ENCODE measurements around the gene BRSK2. TPM values are rescaled to one million over a fixed set of nuclear protein-coding genes. Genes with fewer than 3 reads are reported as not detected.

The BRSK2 gene
- total and polyA plus RNA-seq, 4 experiments from 2014 or later, result 0.18 to 0.47 (median 0.32) TPM

GRCh38 chr11:1399386-1400316 lies 9.9 kb downstream of the BRSK2 start:
- Mint-ChIP-seq H3K27ac (no peak overlapping the region), H3K4me3 (no peak overlapping the region), H3K9me3 (peaks cover 0 to 2% (median 0%) of the 10 kb centered on the region in 8 donors), H3K27me3 (peaks cover 0 to 2% of the 10 kb centered on the region in 2 donors), H3K4me1 (no peaks in the 10 kb centered on the region), H3K36me3 (no peaks in the 10 kb centered on the region)
- POLR2A ChIA-PET (ENCODE audit: partially characterized antibody), result no interaction called here
- Histone ChIP-seq H3K27ac (ENCODE audit: low read depth, low read length) (no peak overlapping the region), H3K4me1 (ENCODE audit: insufficient read depth, low read length) (no peaks in the 10 kb centered on the region), H3K9me3 (ENCODE audit: control insufficient read depth in 1 of 2, low read length in 2 of 2) (no peaks in the 10 kb centered on the region), H3K36me3 (ENCODE audit: insufficient read depth, low read length) (no peaks in the 10 kb centered on the region), H3K27me3 (ENCODE audit: insufficient read depth, low read length) (no peaks in the 10 kb centered on the region), H3K4me3 (ENCODE audit: low read length in 2 of 2) (no peak overlapping the region)
- no peak for DNase-seq
- intact Hi-C loops (cut with micrococcal nuclease), result no loop called here
- CTCF ChIA-PET (ENCODE audit: partially characterized antibody), result interaction anchor here (0.9 kb wide), 1 partner anchor 54 kb away, joined by 3 read pairs; no protein-coding TSS in a partner anchor

- Histone ChIP-seq H3K4me1 (ENCODE audit: insufficient read depth, low read length) (no peaks in the 10 kb centered on the region), H3K27ac (ENCODE audit: low read depth, low read length) (no peak overlapping the region), H3K4me3 (ENCODE audit: low read length in 2 of 2) (no peak overlapping the region), H3K9me3 (ENCODE audit: control insufficient read depth in 1 of 2, low read length in 2 of 2) (no peaks in the 10 kb centered on the region), H3K27me3 (ENCODE audit: insufficient read depth, low read length) (no peaks in the 10 kb centered on the region), H3K36me3 (ENCODE audit: insufficient read depth, low read length) (no peaks in the 10 kb centered on the region)
- Mint-ChIP-seq H3K27ac (no peak overlapping the region), H3K36me3 (no peaks in the 10 kb centered on the region), H3K4me3 (no peak overlapping the region), H3K9me3 (peaks cover 0 to 2% (median 0%) of the 10 kb centered on the region in 8 donors), H3K4me1 (no peaks in the 10 kb centered on the region), H3K27me3 (peaks cover 0 to 2% of the 10 kb centered on the region in 2 donors)
- intact Hi-C loops (cut with micrococcal nuclease), result no loop called here
- POLR2A ChIA-PET (ENCODE audit: partially characterized antibody), result no interaction called here
- CTCF ChIA-PET (ENCODE audit: partially characterized antibody), result no interaction called here
- DNase-seq, result no peak
Measured at GRCh38 chr11:1400317-1401170, 10.8 kb downstream of the BRSK2 start.

- Mint-ChIP-seq H3K27ac (peak overlapping the region in 1 of 7 donors; percentile 44), H3K27me3 (peaks cover 0 to 2% of the 10 kb centered on the region in 2 donors), H3K4me1 (no peaks in the 10 kb centered on the region), H3K9me3 (peaks cover 0 to 2% (median 0%) of the 10 kb centered on the region in 8 donors), H3K4me3 (no peak overlapping the region), H3K36me3 (no peaks in the 10 kb centered on the region)
- DNase-seq, result no peak
- no peaks in the 10 kb centered on the region for H3K4me1 ChIP-seq (ENCODE audit: insufficient read depth, low read length)
- ChIA-PET CTCF (ENCODE audit: partially characterized antibody) (no interaction called here), POLR2A (ENCODE audit: partially characterized antibody) (no interaction called here)
- H3K4me3 ChIP-seq (ENCODE audit: low read length in 2 of 2), result no peak overlapping the region
- H3K9me3 ChIP-seq (ENCODE audit: control insufficient read depth in 1 of 2, low read length in 2 of 2), result no peaks in the 10 kb centered on the region
- H3K27ac ChIP-seq (ENCODE audit: low read depth, low read length), result no peak overlapping the region
- H3K36me3 ChIP-seq (ENCODE audit: insufficient read depth, low read length), result no peaks in the 10 kb centered on the region
- intact Hi-C loops (cut with micrococcal nuclease), result no loop called here
- no peaks in the 10 kb centered on the region for H3K27me3 ChIP-seq (ENCODE audit: insufficient read depth, low read length)
Measured at GRCh38 chr11:1401171-1401445, 11.4 kb downstream of the BRSK2 start.

- POLR2A ChIA-PET (ENCODE audit: partially characterized antibody), result no interaction called here
- intact Hi-C loops (cut with micrococcal nuclease), result no loop called here
- H3K4me3 Mint-ChIP-seq, result no peak overlapping the region
- peak; percentile 21 to 43 (median 33) for DNase-seq
- no peaks in the 10 kb centered on the region for H3K4me1 Mint-ChIP-seq
- Histone ChIP-seq H3K27me3 (ENCODE audit: insufficient read depth, low read length) (no peaks in the 10 kb centered on the region), H3K4me1 (ENCODE audit: insufficient read depth, low read length) (no peaks in the 10 kb centered on the region), H3K36me3 (ENCODE audit: insufficient read depth, low read length) (no peaks in the 10 kb centered on the region), H3K27ac (ENCODE audit: low read depth, low read length) (no peak overlapping the region), H3K4me3 (ENCODE audit: low read length in 2 of 2) (no peak overlapping the region), H3K9me3 (ENCODE audit: control insufficient read depth in 1 of 2, low read length in 2 of 2) (no peaks in the 10 kb centered on the region)
- CTCF ChIA-PET (ENCODE audit: partially characterized antibody), result no interaction called here
- peaks cover 0 to 2% of the 10 kb centered on the region in 2 donors for H3K27me3 Mint-ChIP-seq
- no peak overlapping the region for H3K27ac Mint-ChIP-seq
- H3K36me3 Mint-ChIP-seq, result no peaks in the 10 kb centered on the region
- peaks cover 0 to 2% (median 0%) of the 10 kb centered on the region in 8 donors for H3K9me3 Mint-ChIP-seq
Measured at GRCh38 chr11:1401656-1402221, 12.0 kb downstream of the BRSK2 start.

GRCh38 chr11:1402355-1403077 lies 12.8 kb downstream of the BRSK2 start:
- peak in 1 of 5 donors; percentile 32 for DNase-seq
- Histone ChIP-seq H3K36me3 (ENCODE audit: insufficient read depth, low read length) (no peaks in the 10 kb centered on the region), H3K27ac (ENCODE audit: low read depth, low read length) (no peak overlapping the region), H3K9me3 (ENCODE audit: control insufficient read depth in 1 of 2, low read length in 2 of 2) (no peaks in the 10 kb centered on the region), H3K27me3 (ENCODE audit: insufficient read depth, low read length) (no peaks in the 10 kb centered on the region), H3K4me3 (ENCODE audit: low read length in 2 of 2) (no peak overlapping the region), H3K4me1 (ENCODE audit: insufficient read depth, low read length) (no peaks in the 10 kb centered on the region)
- no peak overlapping the region for H3K4me3 Mint-ChIP-seq
- ChIA-PET POLR2A (ENCODE audit: partially characterized antibody) (no interaction called here), CTCF (ENCODE audit: partially characterized antibody) (no interaction called here)
- H3K4me1 Mint-ChIP-seq, result no peaks in the 10 kb centered on the region
- peaks cover 1 to 2% of the 10 kb centered on the region in 2 donors for H3K27me3 Mint-ChIP-seq
- intact Hi-C loops (cut with micrococcal nuclease), result no loop called here
- H3K27ac Mint-ChIP-seq, result no peak overlapping the region
- peaks cover 0 to 2% (median 0%) of the 10 kb centered on the region in 8 donors for H3K9me3 Mint-ChIP-seq
- no peaks in the 10 kb centered on the region for H3K36me3 Mint-ChIP-seq

- DNase-seq, result peak in 1 of 5 donors; percentile 5
- Mint-ChIP-seq H3K9me3 (peaks cover 0 to 2% (median 0%) of the 10 kb centered on the region in 8 donors), H3K36me3 (no peaks in the 10 kb centered on the region), H3K27ac (no peak overlapping the region), H3K27me3 (peaks cover 1 to 2% of the 10 kb centered on the region in 2 donors), H3K4me3 (no peak overlapping the region), H3K4me1 (no peaks in the 10 kb centered on the region)
- H3K36me3 ChIP-seq (ENCODE audit: insufficient read depth, low read length), result no peaks in the 10 kb centered on the region
- no peak overlapping the region for H3K4me3 ChIP-seq (ENCODE audit: low read length in 2 of 2)
- H3K27ac ChIP-seq (ENCODE audit: low read depth, low read length), result no peak overlapping the region
- intact Hi-C loops (cut with micrococcal nuclease), result no loop called here
- no peaks in the 10 kb centered on the region for H3K4me1 ChIP-seq (ENCODE audit: insufficient read depth, low read length)
- H3K27me3 ChIP-seq (ENCODE audit: insufficient read depth, low read length), result no peaks in the 10 kb centered on the region
- CTCF ChIA-PET (ENCODE audit: partially characterized antibody), result no interaction called here
- POLR2A ChIA-PET (ENCODE audit: partially characterized antibody), result no interaction called here
- no peaks in the 10 kb centered on the region for H3K9me3 ChIP-seq (ENCODE audit: control insufficient read depth in 1 of 2, low read length in 2 of 2)
Measured at GRCh38 chr11:1403078-1403620, 13.4 kb downstream of the BRSK2 start.
